Measurements from ENCODE around the gene TSHZ2.
"Not testable (repeated sequence)": the region's sequence is repeated elsewhere in the genome, so short reads cannot be mapped to it uniquely, and the experiment has no call there.

Gene TSHZ2

GRCh38 chr20:53422039-53422438, 449.9 kb downstream of the TSHZ2 start:
- no peak for DNase-seq (ENCODE audit: low spot score)

GRCh38 chr20:53423587-53424146, 451.5 kb downstream of the TSHZ2 start:
- DNase-seq (ENCODE audit: low spot score): no peak

DNA sequence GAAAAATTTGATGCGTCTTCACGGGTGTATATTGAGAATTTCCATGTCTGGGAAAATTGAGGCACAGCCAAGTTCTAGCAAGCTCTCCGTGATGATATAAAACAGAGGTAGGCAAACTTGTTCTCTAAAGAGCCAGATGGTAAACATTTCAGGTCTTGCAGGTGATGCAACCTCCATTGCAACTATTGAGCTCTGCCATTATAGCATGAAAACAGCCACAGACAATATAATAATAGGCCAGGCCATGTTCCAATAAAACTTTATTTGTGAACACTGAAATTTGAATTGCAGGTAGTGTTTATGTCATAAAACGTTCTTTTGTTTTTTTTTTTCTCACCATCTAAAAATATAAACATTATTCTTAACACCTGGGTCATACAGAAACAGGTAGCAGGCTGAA, 453.3 kb downstream of the TSHZ2 start:
- no peak for DNase-seq (ENCODE audit: low spot score)

- DNase-seq (ENCODE audit: low spot score): no peak
Observed at GRCh38 chr20:53425941-53426340, 453.8 kb downstream of the TSHZ2 start.

GRCh38 chr20:53426766-53427312, 454.7 kb downstream of the TSHZ2 start:
- DNase-seq (ENCODE audit: low spot score): no peak

GRCh38 chr20:53427951-53428350, 455.8 kb downstream of the TSHZ2 start:
- no peak for DNase-seq (ENCODE audit: low spot score)

DNA sequence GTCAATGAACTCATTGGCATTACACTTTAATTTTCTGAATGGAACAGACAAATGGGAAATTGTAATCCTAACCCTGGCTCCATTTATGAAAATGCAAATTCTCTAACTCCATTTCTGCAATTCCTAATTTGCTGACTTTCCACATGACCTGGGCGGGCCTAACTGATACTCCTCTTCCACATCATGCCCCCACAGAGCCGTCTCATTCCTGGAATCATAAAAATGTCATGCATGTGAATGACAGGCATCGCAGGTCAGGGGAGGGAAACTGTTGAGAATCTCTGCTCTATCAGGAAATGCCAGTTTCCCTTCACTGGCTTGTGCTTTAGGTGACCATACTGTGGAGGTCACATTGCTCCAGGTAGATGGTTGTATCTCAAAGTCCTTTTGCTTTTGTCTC, 456.4 kb downstream of the TSHZ2 start:
- DNase-seq (ENCODE audit: low spot score): no peak

DNA sequence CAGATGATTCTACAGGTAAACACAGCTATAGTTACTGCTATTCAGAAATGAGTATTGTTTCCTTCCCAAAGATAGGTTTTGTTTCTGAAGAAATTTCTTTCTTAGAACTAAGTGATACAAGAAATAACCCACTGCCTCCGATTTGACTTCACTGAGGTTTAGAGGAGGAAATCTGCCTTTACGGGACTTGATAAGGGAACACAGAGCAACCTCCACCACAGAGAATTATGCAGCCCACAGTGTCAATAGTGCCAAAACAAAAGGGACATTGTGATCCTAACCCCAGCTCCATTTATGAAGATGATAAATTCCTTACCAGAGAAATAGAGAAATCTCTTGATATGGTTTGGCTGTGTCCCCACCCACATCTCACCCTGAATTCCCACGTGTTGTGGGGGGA, 456.8 kb downstream of the TSHZ2 start:
- DNase-seq (ENCODE audit: low spot score): no peak

- no peak for DNase-seq (ENCODE audit: low spot score)
Observed at GRCh38 chr20:53434662-53435061, 462.5 kb downstream of the TSHZ2 start.

DNA sequence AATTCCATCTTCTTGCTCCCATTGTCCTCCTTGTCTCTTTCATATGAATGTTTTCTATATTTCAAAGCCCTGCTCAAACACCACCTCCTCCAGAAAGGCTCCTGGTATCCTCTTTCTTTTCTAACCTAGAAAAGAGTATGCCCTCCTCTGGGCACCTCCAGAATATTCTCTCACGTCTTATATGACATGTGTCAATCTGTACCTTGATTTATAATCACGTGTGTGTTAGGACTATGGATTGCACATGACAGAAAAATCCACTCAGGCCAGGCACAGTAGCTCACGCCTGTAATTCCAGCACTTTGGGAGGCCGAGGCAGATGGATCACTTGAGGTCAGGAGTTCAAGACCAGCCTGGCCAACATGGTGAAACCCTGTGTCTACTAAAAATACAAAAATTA, 464.8 kb downstream of the TSHZ2 start:
- not testable (repeated sequence) for DNase-seq (ENCODE audit: low spot score)

DNA sequence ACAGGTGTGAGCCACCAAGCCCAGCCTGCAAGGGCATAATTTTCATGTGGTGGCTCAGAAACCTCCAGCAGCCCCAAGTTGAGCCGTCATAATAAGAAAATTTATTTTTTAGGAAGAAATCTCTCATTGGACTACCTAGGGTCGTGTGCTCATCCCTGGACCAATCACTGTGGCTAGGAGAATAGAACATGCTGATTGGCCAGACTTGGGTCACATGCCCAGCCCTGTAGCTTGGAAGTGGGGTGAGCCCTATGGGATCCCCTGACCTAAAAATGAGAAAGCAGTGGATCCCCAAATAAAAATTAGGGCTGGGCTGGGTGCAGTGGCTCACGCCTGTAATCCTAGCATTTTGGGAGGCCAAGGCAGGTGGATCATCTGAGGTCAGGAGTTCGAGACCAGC, 466.2 kb downstream of the TSHZ2 start:
- no peak for DNase-seq (ENCODE audit: low spot score)

DNA sequence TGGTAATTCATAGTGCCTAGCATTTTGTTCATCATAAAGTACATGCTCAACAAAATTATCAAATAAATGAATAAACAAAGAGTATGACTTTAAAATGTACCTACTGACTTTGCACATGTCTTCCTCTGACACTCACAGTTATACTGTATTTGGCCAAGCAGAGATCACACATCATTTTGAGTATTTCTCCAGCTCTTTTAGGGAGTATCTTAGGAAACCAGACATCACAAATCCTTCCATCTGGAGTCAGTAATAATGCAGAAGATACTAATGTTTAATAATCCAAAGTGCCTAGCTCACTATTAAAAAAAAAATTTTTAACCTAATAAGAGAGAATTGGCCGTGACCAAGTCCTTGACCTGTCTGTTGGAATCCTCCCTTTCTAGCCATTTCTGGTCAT, 466.9 kb downstream of the TSHZ2 start:
- no peak for DNase-seq (ENCODE audit: low spot score)

DNA sequence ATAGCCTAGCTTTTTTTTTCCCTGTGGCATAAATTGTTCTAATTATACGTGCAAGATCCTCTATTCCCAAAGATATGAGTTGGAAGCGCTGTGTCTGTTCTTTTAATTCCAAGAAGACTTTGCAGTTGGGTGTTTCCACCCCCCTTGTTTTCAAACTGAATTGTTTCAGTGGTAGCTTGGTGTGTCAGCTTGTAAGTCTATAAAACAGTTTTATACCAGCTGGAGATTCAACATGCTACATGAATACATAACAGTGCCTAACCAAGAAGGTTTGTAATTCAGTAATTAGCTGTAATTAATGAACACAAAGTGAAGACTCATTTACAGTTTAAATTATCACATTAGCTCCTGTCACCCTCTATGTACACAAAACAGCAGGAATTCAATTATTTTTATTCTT, 467.5 kb downstream of the TSHZ2 start:
- no peak for DNase-seq (ENCODE audit: low spot score)

- DNase-seq (ENCODE audit: low spot score): no peak
Observed at GRCh38 chr20:53444401-53445149, 472.4 kb downstream of the TSHZ2 start.

DNA sequence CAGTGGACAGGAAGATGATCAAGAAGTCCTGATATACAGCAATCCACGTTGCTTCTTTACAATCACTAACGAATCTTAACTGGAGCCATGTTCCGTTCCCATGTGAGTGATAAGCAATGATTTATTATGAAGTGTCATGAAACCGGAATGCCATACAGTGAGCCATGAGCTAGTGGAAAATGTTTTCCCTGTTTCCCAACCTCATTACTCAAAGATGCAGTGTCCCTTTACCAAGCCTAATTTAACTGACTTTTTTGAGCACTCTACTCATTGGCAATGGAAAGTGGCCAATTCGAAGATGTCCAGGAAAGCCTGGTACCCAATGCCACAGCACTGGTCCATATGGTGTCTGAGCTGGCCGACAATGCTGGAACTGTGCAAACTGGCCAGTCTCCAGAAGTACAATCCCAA, 473.2 kb downstream of the TSHZ2 start:
- no peak for DNase-seq (ENCODE audit: low spot score)

GRCh38 chr20:53445932-53446331, 473.8 kb downstream of the TSHZ2 start:
- DNase-seq (ENCODE audit: low spot score): no peak

- DNase-seq (ENCODE audit: low spot score): no peak
Observed at GRCh38 chr20:53447316-53447715, 475.2 kb downstream of the TSHZ2 start.

DNA sequence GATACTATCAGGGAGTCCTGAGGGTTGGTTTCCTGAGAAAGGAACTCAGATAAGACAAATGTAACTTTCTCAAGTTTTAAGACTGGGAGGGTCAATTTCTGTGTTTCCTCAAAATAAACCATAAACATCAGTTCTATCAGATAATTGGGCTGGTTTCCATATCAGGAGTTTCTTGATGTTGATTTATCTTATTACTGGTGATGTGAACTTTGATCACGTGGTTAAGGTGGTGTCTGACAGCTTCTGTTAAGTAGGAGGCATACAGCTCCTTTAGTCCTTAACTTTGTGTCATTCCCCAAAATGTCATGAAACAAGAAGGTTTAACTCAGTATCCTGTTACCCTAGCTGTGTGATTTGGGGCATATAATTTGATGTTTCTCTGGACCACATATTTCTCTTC, 476.3 kb downstream of the TSHZ2 start:
- no peak for DNase-seq (ENCODE audit: low spot score)

DNA sequence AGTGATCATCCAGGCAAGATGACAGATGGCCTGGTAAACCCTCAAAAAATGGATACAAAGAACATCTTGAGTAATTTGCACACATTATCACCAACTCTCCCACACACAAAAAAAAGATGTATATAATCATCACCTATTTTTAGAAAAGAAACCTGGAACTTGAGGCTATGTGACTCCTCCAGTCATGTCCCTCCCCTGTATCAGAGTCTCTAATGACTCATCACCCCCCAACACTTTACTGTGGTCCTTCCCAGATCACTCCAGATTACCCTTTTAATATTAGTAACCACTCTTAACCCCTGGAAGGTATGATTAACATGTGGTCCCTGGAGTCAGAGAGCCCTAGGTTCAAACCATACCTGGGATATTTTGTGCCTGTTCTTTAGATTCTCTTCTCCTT, 476.7 kb downstream of the TSHZ2 start:
- DNase-seq (ENCODE audit: low spot score): no peak

DNA sequence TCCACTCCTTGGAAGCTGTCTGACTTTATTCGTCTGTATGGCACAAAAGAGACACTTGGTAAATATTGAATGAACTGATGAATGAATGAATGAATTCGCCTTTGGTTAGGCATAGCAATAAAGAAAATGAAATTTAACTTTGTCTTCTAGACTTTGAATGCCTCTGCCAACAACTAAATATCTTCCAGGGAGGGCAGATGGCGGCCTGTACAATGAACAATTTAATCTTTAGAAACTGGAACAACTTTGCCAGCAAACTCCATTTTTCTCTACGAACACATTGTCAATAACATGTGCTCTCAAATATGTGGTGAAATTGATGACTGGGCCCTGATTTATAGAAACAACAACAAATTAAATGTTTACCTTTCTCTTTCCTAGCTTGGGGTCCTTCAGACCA, 480.9 kb downstream of the TSHZ2 start:
- no peak for DNase-seq (ENCODE audit: low spot score)

DNA sequence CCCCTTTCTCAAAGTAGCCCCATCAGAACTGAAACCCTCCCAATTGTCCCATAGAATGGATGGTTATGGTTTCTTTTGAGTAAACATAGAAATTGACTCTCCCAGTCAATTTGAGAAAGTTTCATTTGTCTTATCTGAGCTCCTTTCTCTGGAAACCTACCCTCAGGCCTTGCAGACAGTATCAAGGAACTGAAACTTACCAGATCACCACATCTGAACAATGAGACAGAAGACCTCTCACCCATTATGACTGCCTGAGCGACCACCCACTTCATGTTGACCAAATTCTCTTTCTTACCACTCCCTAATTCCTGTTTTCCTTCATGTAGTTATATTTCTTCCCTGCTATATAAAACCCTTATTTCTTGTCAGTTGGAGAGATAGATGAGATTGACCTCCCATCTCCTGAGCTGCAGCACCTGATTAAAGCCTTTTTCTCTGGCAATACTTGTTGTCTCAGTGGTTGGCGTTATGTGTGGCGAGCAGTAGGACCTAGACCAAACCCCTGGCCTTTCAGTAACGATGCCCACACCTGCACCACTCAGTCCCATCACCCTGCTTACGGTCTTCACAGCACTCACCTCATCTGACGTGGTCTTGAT, 482.6 kb downstream of the TSHZ2 start:
- no peak for DNase-seq (ENCODE audit: low spot score)

GRCh38 chr20:53463101-53463972, 491.2 kb downstream of the TSHZ2 start:
- no peak for DNase-seq (ENCODE audit: low spot score)

Data from germinal center (tissue), 1 donor.